Thyroid gland (tissue), 4 donors: ENCODE measurements around the gene LYPD6B.

ENCODE experiments used
- CTCF ChIP-seq, 6 experiments: fragments of 200-600 bp in 3 of 6; fragments of 450-650 bp in 3 of 6; sonication (generic) in 3 of 6; IDR thresholded peaks; one replicate each; pipeline ENCODE4 v1.5.1; 2016 to 2019; ENCODE audit warnings: antibody characterized with exemption in 6 of 6, mild to moderate bottlenecking in 2 of 6, inconsistent platforms in 1 of 6, moderate library complexity in 1 of 6
- POLR2A ChIP-seq, 2 donors: fragments of 450-650 bp; IDR thresholded peaks; one replicate each; pipeline ENCODE4 v1.6.1; 2017; ENCODE audit warnings: antibody characterized with exemption in 2 of 2, mild to moderate bottlenecking in 2 of 2, moderate library complexity in 1 of 2

GRCh38 chr2:149023091-149023490, 15.4 kb upstream of the LYPD6B start:
- TF ChIP-seq CTCF (IDR thresholded peaks at IDR 0.05) (no peak), POLR2A (IDR thresholded peaks at IDR 0.05) (no peak)
